Esophagus muscularis mucosa (tissue), 4 donors: ENCODE measurements around the gene VDR. TPM values are rescaled to one million over a fixed set of nuclear protein-coding genes. Genes with fewer than 3 reads are reported as not detected.

Experiments
- DNase-seq: peaks from one replicate; pipeline ENCODE4 v3.0.0-alpha.2; 2017; ENCODE audit errors: extremely low spot score
- H3K27ac ChIP-seq, 4 donors: fragments of 200-600 bp; sonication (generic); replicated peaks in 1 of 4; 1 replicate in 3 of 4; 2 replicates in 1 of 4; pipeline ENCODE4 v1.5.1; 2016 to 2019; ENCODE audit warnings: mild to moderate bottlenecking in 1 of 4
- H3K27me3 ChIP-seq, 4 donors: fragments of 200-600 bp; sonication (generic); one replicate each; pipeline versions ENCODE4 v1.5.1 to v1.6.0; 2016 to 2019
- H3K36me3 ChIP-seq, 4 donors: fragments of 200-600 bp; sonication (generic); one replicate each; pipeline ENCODE4 v1.5.1; 2016 to 2019
- H3K4me1 ChIP-seq, 4 donors: fragments of 200-600 bp; sonication (generic); one replicate each; pipeline ENCODE4 v1.5.1; 2016 to 2019
- H3K4me3 ChIP-seq, 4 donors: fragments of 200-600 bp; sonication (generic); 1 replicate in 2 of 4; 2 replicates in 2 of 4; pipeline ENCODE4 v1.5.1; 2016 to 2019; ENCODE audit warnings: mild to moderate bottlenecking in 4 of 4, moderate library complexity in 1 of 4
- H3K9me3 ChIP-seq, 4 donors: fragments of 200-600 bp; sonication (generic); 1 replicate in 3 of 4; 2 replicates in 1 of 4; pipeline ENCODE4 v1.5.1; 2016 to 2019
- CTCF ChIP-seq, 3 experiments: fragments of 200-600 bp in 2 of 3; fragments of 450-650 bp in 1 of 3; sonication (generic) in 2 of 3; IDR thresholded peaks; one replicate each; pipeline ENCODE4 v1.5.1; 2017 to 2019; ENCODE audit warnings: antibody characterized with exemption in 3 of 3, mild to moderate bottlenecking in 2 of 3, moderate library complexity in 1 of 3
- EP300 ChIP-seq: sonication (generic); formaldehyde crosslinking; IDR thresholded peaks from one replicate; pipeline ENCODE4 v1.6.1; 2017; ENCODE audit warnings: antibody characterized with exemption
- POLR2A ChIP-seq: fragments of 450-650 bp; IDR thresholded peaks from one replicate; pipeline ENCODE4 v1.6.1; 2017; ENCODE audit warnings: antibody characterized with exemption, moderate library complexity, mild to moderate bottlenecking, low read depth
- POLR2AphosphoS5 ChIP-seq, 2 donors: sonication (generic); formaldehyde crosslinking; IDR thresholded peaks; one replicate each; pipeline ENCODE4 v1.6.1; 2017; ENCODE audit warnings: antibody characterized with exemption in 2 of 2
- WGBS: methylation state at CpG from one replicate; pipeline ENCODE4 v1.1.5; 2018; 5-methylcytosine and 5-hydroxymethylcytosine counted together
- intact Hi-C: fragments of 100-400 bp; cut with DNase I; formaldehyde crosslinking; loops from one replicate; pipeline ENCODE4 v1.15.1; 2023
- total RNA-seq, 4 donors: library from RNA; depleted of rRNA; stranded (reverse); fragments of >200 nt; gene quantifications; one replicate each; pipeline versions ENCODE4 v1.1.0 to v1.2.1, GENCODE V29; 2016

Gene VDR
- total RNA-seq, 4 donors from 2014 or later: 0.42 to 2.8 (median 2.1) TPM

DNA sequence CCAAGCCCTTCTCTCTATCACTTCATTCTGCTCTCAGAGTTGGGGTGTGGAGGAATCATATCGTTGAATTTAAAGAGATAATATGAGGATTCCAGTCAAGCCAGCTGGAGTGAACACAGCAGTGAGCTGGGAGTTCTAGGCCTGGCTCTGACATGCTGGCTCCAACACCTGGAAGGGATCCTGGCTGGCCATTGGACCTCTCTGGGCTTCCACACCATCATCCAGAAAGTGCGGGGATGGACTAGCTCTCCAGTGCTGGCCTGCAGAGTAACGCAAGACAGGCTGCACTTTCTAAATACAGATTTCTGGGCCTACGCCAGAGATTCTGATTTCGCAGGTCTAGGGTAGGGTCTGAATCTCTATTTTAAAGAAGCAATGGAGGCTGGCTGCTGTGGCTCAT is 50.3 kb downstream of the VDR start:
- intact Hi-C loops: no loop called here
- 85% methylated on average over 5 of the region's 5 CpGs for WGBS
- DNase-seq: no peak
- no peaks in the 10 kb centered on the region for H3K27me3 ChIP-seq
- no peak overlapping the region for H3K4me3 ChIP-seq
- no peaks in the 10 kb centered on the region for H3K4me1 ChIP-seq
- no peaks in the 10 kb centered on the region for H3K36me3 ChIP-seq
- TF ChIP-seq CTCF (IDR thresholded peaks at IDR 0.05) (no peak), POLR2AphosphoS5 (IDR thresholded peaks at IDR 0.05) (no peak), EP300 (no peak)
- H3K27ac ChIP-seq: no peak overlapping the region
- H3K9me3 ChIP-seq: no peaks in the 10 kb centered on the region

DNA sequence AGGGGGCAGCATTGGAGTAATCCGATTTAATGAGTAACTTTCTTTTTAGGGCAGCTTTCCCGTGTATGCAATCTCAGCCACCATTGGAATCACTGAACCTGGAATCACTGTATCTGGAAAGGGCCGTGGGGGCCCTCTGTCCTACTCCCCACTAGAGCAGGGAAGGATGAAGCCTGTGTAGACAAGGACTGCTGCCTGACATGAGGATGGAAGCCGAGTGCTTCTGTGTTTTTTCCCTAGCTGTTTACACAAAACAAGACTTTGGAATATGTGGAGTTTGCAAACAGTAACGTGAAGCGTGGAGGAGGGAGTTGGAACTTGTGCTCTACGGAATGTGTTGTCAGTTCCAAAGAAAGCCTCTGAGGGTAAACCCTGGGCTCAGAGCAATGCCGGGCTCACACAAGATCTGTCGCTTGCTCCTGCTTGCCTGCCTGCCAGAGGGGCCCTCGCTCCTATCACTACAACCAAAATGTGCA is 52.7 kb downstream of the VDR start:
- Histone ChIP-seq H3K9me3 (no peaks in the 10 kb centered on the region), H3K27ac (no peak overlapping the region), H3K4me1 (no peaks in the 10 kb centered on the region), H3K27me3 (no peaks in the 10 kb centered on the region), H3K4me3 (no peak overlapping the region), H3K36me3 (no peaks in the 10 kb centered on the region)
- intact Hi-C loops: no loop called here
- 68% methylated on average over 10 of the region's 10 CpGs for WGBS
- DNase-seq: no peak
- no peak for TF ChIP-seq POLR2A
- TF ChIP-seq POLR2AphosphoS5 (IDR thresholded peaks at IDR 0.05): no peak
- TF ChIP-seq CTCF (IDR thresholded peaks at IDR 0.05): no peak
- no peak for TF ChIP-seq EP300

DNA sequence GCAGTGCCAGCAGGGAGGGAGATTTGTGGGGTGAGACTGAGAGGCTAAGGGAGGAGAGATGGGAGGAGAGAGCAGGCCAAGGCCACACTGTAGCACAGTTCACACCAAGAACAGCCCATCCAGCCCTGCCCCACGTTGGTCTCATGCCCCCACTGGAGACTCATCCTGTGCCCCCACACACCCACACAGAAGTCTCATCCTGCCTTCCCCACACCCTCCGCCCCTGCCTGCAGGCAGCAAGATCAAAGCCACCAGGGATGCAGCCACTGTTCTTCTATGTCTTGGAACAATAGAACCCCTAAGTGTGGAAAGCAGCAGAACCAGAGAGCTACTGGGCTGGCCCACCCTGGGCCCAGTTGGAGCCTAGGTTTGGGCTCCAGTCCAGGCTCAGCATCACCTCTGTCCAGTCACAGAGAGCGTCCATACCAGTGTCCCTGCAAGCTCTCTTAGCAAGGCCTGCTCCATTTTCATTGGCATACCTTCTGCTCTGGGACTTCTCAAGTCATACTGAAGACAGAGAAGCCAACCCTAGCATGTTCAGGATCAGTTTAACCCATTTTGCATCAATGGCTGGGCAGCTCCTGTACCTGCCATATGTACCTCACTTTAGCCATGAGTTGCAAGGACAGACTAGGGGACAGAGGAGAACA is 53.4 kb downstream of the VDR start:
- Histone ChIP-seq H3K4me1 (no peaks in the 10 kb centered on the region), H3K4me3 (no peak overlapping the region), H3K36me3 (no peaks in the 10 kb centered on the region), H3K9me3 (no peaks in the 10 kb centered on the region), H3K27me3 (no peaks in the 10 kb centered on the region), H3K27ac (no peak overlapping the region)
- no peak for DNase-seq
- intact Hi-C loops: no loop called here
- whole genome bisulfite sequencing: 29% methylated on average over 1 of the region's 3 CpGs
- no peak for TF ChIP-seq CTCF (IDR thresholded peaks at IDR 0.05)
- TF ChIP-seq POLR2AphosphoS5 (IDR thresholded peaks at IDR 0.05): no peak
- no peak for TF ChIP-seq EP300
- no peak for TF ChIP-seq POLR2A

DNA sequence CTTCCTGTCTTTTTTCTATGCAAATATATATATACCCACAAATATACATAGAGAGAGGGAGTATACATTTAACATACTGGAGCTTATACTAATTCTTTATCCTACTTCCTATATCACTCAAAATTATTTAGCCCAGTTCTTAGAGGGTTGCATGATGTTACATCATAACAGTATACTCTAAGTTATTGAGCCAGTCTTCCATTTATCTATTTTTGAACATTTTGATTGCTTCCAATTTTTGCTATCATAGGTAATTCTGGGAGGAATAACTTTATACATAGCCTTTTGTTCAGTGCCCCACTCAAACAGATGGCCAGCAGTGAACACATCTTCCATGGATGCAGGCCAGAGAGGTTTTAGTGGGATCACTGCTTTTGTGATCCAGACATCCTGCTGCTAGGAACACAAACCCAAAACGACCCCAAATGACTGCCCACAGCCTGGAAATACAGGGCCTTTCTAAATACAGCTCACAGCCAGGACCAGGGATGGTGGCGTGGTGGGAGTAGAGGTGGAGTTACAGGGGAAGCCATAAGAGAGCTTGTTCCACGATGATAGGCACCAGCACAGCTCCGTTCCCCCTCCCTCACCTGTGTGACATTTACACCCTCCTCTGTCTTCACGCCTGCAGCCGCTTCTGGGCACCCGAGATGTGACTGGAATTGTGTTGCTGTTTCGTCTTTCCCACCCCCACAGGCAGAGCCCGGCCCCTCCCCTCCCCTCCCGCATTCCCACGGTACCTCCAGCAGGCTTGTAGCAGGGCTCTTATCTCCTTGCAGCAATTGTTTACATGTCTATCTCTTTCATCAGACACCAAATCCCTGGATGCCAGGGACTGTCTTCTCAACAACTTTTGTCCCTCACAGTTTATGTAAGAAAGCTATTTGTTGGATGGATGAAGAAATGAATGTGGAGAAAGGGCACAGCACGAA is 54.4 kb downstream of the VDR start:
- Histone ChIP-seq H3K27ac (no peak overlapping the region), H3K4me1 (no peaks in the 10 kb centered on the region), H3K9me3 (no peaks in the 10 kb centered on the region), H3K27me3 (no peaks in the 10 kb centered on the region), H3K4me3 (no peak overlapping the region), H3K36me3 (no peaks in the 10 kb centered on the region)
- TF ChIP-seq CTCF (IDR thresholded peaks at IDR 0.05): no peak
- TF ChIP-seq EP300: no peak
- no peak for TF ChIP-seq POLR2A
- no peak for TF ChIP-seq POLR2AphosphoS5 (IDR thresholded peaks at IDR 0.05)
- 70% methylated on average over 12 of the region's 12 CpGs for WGBS
- no peak for DNase-seq
- intact Hi-C loops: no loop called here
